NOMO-1 treated with dmso at 0.1 percent for 144 hours (cell line): Measurements from ENCODE around the gene PMF1.
"Not testable (repeated sequence)": the region's sequence is repeated elsewhere in the genome, so short reads cannot be mapped to it uniquely, and the experiment has no call there.

Experiments used
- DNase-seq: peaks from one replicate; lab custom pipeline; 2025; ENCODE audit not compliant: unreplicated experiment; lab: John Stamatoyannopoulos, UW

PMF1 gene

GRCh38 chr1:156195853-156196252, 17.0 kb upstream of the PMF1 start:
- no peak for DNase-seq

DNA sequence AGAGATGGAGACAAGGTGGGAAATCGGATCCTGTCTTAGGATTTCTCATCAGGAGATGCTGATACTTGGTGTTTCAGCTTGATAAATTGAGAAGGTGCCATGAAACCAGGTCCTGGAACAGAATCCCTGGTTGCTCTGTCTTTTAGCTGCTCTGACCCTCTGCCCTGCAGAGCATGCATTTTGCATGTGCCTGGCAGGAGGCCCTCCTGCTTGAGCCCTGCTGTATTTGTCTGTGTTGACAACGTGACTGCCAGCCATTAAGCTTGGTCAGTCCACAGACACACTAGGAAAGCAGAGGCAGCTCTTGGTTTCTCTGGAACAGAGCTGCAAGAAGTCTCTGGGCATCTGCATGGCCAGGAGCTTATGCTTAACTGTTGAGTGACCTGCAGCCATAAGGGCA, 16.4 kb upstream of the PMF1 start:
- DNase-seq, result no peak

GRCh38 chr1:156198831-156199349, 13.9 kb upstream of the PMF1 start:
- DNase-seq, result no peak

- no peak for DNase-seq
These were observed 12.8 kb upstream of the PMF1 start for GRCh38 chr1:156200044-156200443.

- DNase-seq, result no peak
These were observed 9.5 kb upstream of the PMF1 start for GRCh38 chr1:156203331-156203730.

DNA sequence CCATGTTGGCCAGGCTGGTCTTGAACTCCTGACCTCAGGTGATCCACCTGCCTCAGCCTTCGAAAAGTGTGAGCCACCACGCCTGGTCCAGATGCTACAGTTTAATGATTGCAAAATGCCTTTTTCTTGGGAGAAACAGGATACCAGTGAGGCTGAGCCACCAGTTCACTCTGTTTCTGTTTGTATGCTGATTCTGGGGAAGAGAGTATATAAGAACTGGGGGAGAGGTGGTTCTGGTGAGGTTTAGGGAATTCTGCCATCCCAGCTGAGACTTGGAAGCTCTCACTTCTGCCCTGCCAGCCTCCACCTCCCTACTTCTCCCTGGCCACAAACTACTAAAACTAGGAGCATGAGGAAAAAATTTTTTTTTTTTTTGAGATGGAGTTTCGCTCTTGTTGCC, 8.1 kb upstream of the PMF1 start:
- no peak for DNase-seq

DNA sequence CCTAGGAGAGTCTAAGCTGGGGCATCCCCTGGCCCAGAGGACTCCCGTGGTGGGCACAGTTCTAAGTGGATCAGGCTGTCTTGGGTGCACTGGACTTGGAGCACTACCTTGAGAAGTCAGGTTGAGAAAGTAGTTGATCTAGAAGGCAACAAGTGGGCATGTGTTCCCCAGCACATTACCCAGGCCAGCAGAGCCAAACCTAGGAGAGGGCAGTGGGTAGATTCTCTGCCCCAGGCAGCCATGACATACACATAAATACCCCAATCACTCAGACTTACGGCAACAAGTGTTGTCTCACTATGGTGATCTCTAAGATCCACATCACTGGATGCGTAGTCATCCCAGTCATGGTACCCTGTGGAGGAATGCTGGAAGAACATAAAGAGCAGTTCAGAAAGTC, 1.6 kb upstream of the PMF1 start:
- no peak for DNase-seq

DNA sequence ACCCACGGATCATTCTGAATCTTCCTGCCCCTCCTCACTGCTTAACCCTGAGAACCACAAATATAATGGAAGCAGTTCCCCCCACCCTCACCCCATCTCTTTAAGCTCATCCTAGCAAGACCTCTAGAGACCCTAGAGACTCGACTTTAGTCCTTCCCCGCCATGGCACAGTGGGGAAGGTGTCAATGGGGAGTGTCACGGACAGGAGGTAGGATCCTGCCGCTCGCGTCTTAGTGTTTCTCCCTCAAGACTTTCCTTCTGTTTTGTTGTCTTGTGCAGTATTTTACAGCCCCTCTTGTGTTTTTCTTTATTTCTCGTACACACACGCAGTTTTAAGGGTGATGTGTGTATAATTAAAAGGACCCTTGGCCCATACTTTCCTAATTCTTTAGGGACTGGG, 677 bp upstream of the PMF1 start:
- DNase-seq, result no peak

- DNase-seq, result no peak
These were observed 798 bp downstream of the PMF1 start for GRCh38 chr1:156213644-156213966.

DNA sequence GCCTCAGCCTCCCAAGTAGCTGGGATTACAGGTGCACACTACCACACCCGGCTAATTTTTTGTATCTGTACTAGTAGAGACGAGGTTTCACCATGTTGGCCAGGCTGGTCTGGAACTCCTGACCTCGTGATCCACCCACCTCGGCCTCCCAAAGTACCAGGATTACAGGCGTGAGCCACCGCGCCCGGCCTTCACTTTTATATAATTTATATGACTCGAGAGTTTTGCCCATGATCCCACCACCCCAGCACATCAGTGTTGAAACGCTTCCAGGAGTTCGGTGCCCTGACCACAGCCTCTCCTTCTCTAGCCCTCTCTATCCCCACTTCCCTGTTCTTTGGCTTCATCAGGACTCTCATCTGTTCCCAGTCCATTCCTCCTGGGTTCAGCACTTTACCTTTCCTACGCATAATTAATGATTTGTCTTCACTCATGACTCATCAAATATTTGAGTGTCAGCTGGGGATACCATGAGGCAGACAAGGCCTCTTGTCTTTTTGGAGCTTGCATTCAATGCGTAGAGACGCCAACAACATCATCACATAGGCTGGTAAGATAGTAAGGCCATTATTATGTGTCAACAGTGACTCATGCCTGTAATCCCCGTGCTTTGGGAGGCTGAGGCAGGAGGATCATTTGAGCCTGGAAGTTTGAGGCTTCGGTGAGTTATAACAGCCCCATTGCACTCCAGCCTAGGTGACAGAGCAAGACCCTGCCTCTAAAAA, 1.4 kb downstream of the PMF1 start:
- no peak for DNase-seq

GRCh38 chr1:156216361-156217086, 3.7 kb downstream of the PMF1 start:
- DNase-seq, result not testable (repeated sequence)

- DNase-seq, result no peak
These were observed 5.1 kb downstream of the PMF1 start for GRCh38 chr1:156217871-156218270.

DNA sequence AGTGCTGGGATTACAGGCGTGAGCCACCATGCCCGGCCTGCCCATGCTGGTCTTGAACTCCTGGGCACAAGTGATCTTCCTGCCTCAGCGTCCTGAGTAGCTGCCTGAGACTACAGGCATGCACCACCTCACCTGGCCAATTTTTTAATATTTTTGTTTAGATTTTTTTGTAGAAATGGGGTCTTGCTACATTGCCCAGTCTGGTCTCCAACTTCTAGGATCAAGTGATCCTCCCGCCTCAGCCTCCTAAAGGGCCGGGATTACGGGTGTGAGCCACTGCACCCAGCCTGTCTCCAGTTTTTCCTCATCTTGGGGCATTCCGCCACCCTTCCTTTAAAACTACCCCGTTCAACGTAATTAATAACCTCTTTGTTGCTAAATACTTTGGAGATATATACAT, 7.4 kb downstream of the PMF1 start:
- no peak for DNase-seq

- no peak for DNase-seq
These were observed 9.3 kb downstream of the PMF1 start for GRCh38 chr1:156221986-156222692.

DNA sequence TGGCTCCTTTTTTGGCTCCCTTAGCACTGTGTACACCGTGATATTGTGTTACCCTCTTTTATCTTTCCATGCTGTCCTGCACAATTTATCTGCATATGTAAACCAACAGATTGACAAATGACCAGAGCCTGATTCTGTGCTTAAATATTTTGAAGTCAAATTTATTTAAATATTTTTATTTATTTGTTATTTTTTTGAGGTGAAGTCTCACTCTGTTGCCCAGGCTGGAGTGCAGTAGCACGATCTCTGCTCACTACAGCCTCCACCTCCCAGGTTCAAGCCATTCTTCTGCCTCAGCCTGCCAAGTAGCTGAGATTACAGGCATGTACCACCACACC, 12.8 kb downstream of the PMF1 start:
- DNase-seq, result no peak

GRCh38 chr1:156226116-156226538, 13.3 kb downstream of the PMF1 start:
- DNase-seq, result no peak

DNA sequence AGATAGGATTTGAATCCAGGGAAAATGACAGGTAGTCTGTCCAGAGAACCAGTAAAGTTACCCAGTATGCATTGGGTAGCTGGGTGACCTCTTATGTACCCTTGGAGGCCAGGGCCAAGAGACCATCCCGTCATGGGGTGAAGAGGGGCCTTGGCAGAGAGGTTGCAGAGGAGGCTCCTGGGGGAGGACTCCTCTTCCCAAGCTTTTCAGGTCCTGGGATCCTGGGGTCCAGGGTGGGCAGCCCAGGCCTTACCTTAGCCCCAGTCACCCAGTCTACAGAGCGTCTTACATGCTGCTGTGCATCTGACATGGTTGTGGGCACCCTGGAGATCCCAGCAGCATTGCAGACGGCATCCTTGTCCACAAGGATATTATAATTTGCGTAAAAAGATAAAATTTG, 14.0 kb downstream of the PMF1 start:
- DNase-seq, result no peak

DNA sequence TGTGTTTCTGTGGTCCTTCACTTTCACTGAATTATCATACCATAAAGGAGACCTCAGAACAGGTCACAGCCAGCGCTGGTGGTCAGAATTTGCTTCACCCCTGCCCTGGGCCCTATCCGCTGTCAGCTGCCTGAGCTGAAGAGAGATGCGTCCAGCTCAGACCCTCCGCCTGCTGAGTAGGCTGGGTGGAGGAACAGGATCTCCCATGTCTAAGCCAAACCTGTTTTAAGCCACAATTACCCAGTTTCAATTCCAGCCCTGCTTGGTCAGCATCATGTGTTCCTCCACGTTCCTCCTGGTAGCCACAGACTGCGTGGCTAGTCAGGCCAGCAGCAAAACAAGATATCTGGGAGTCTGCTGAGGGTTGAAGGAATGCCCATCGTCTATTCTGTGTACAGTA, 15.7 kb downstream of the PMF1 start:
- DNase-seq, result no peak

DNA sequence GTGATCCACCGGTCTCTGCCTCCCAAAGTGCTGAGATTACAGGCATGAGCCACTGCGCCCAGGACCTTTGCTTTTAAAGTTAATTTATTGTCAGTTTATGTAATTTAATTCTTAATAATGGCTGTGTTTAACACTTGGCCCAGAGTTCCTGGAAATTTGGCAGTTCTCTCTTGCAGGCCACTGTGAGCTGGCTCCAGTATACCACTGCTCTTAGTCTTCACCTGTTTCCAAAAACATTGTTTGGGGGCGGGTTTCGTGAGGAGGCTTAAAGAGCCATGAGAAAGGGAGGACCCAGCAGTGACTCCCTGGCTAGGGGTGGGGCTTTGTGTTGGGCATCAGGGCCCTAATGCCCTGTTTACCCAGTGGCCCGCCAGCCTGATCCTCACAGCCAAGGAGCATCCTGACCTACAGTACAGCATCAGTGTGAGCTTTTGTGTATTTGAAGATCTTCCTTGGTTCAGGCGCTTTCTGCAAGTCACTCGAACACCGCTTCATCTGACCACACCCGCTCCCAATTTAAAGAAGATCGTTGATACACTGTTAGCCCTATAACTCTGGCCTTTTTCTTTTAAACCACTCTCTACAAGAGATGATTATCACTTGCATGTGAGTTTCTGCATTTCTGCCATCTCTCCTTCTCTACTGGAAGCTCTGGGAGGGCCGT, 17.1 kb downstream of the PMF1 start:
- no peak for DNase-seq

- DNase-seq, result no peak
These were observed 17.6 kb downstream of the PMF1 start for GRCh38 chr1:156230473-156230837.

- no peak for DNase-seq
These were observed 19.5 kb downstream of the PMF1 start for GRCh38 chr1:156232201-156232894.
